HL-60 (cell line): Measurements from ENCODE around the gene KIF2C.
A peak's percentile ranks its signal among the peaks of the same experiment; 100 is the strongest.

Source experiments
- DNase-seq, 2 experiments: peaks; one replicate each; pipeline ENCODE4 v3.0.0-alpha.2; 2010 to 2020; ENCODE audit warnings: low read depth in 1 of 2, low spot score in 1 of 2
- H3K27ac ChIP-seq: fragments of 250-450 bp; sonication (Bioruptor Pico); replicated peaks from 2 replicates; pipeline ENCODE4 v1.5.1; 2020; ENCODE audit warnings: mild to moderate bottlenecking, moderate library complexity
- H3K27me3 ChIP-seq: fragments of 250-450 bp; sonication (Bioruptor Pico); 2 replicates; pipeline ENCODE4 v1.5.1; 2021; ENCODE audit warnings: mild to moderate bottlenecking, moderate library complexity; ENCODE audit not compliant: insufficient read depth, poor library complexity, severe bottlenecking
- H3K4me3 ChIP-seq: replicated peaks from 2 replicates; pipeline ENCODE4 v1.5.1; 2011; ENCODE audit warnings: mild to moderate bottlenecking, control low read depth, low read length; ENCODE audit not compliant: insufficient read depth
- CTCF ChIP-seq: IDR thresholded peaks from one replicate; pipeline ENCODE4 v1.5.1; 2011; ENCODE audit warnings: low read length, control low read depth, inconsistent platforms; ENCODE audit not compliant: insufficient read depth
- GABPA ChIP-seq: IDR thresholded peaks from 2 replicates; pipeline ENCODE4 v1.6.1; 2012; ENCODE audit warnings: low read depth
- POLR2AphosphoS5 ChIP-seq: IDR thresholded peaks from 2 replicates; pipeline ENCODE4 v1.6.1; 2012; ENCODE audit warnings: low read depth
- REST ChIP-seq: IDR thresholded peaks from 2 replicates; pipeline ENCODE4 v1.6.1; 2012; ENCODE audit warnings: low read depth; ENCODE audit not compliant: insufficient replicate concordance
- SPI1 ChIP-seq: IDR thresholded peaks from 2 replicates; pipeline ENCODE4 v1.6.1; 2012; ENCODE audit warnings: low read depth, mild to moderate bottlenecking, borderline replicate concordance
- long read RNA-seq: library from polyadenylated mRNA; unstranded; transcript quantifications from one replicate; pipeline ENCODE4 v2.0.0, GENCODE V29; 2020

KIF2C gene
- long read RNA-seq, transcript KIF2C-202 (21 exons, 2,879 nt) = major isoform, 1,086 of 1,255 reads
- long read RNA-seq, partial matches to known transcripts = 54 of 1,255 reads
- long read RNA-seq, other reads (novel, unspliced or antisense) = 115 of 1,255 reads

DNA sequence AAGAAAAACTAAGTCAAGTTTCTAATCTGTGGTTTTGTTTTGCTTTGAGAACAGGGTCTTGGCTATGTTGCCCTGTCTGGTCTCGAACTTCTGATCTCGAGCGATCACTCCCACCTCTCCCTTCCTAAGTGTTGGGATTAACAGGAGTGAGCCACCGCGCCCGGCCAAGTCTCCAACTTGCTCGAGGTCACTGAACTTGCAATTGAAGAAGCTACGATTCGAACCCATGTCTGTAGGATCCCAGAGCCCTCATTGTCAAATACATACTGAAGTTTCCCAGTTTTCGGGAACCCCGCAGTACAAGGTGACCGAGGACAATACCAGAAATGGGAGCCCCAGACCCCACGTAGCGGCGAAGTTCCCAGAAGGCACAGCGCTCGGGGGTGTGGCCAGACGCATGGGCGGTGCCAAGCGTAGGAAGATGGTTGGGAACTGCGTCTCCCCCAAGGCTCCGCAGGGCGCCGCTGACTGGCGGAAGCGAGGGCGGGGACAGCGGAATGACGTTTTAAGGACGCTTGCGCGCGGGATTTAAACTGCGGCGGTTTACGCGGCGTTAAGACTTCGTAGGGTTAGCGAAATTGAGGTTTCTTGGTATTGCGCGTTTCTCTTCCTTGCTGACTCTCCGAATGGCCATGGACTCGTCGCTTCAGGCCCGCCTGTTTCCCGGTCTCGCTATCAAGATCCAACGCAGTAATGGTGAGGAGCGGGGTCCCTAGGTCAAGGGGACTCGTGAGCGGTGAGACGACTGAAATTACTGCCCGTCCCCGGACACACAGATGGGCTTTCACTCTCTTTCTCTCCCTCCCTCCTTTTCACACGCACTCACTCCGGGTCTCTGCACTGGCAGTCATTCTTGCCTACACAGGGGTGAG, at the start of gene KIF2C:
Gene KIF2C, plus strand, starts transcription at position 531 of the 872 bp plus-strand sequence. Its CDS starts 96 bp downstream, at position 627.
- Histone ChIP-seq H3K27me3 (no peaks in the 10 kb centered on the region), H3K27ac (peak within 1 kb of the TSS; percentile 77), H3K4me3 (peak within 1 kb of the TSS; percentile 70)
- TF ChIP-seq CTCF (no peak), POLR2AphosphoS5 (peak; percentile 92)
- peak; percentile 95 to 98 for DNase-seq

GRCh38 chr1:44693159-44693558, 46.5 kb upstream of the KIF2C start:
- H3K27ac ChIP-seq = no peak overlapping the region
- no peaks in the 10 kb centered on the region for H3K27me3 ChIP-seq
- H3K4me3 ChIP-seq = no peak overlapping the region
- TF ChIP-seq POLR2AphosphoS5 (no peak), GABPA (no peak), SPI1 (peak; percentile 54; the same call in 1 of the 2 replicates)
- peak in 1 of 2 experiments; percentile 34 for DNase-seq

DNA sequence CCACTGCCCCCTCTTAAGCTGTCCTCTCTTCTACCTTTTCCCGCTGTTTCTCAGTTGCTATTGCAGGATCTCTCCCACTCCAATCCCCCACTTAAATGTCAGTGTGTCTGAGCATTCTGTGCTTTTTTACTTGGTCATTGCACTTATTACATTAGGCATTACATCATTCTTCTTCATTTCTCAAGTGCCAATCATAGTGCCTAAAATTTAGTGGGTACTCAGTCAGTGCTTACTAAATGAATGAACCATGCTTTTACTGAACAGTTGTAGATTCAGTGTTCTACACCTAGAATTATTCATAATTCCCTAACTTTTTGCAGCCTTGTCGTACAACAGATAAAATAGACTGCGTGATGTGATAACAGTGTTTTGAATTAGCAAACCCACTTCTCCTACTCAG, 45.7 kb upstream of the KIF2C start:
- no peak for TF ChIP-seq REST
- no peak for TF ChIP-seq POLR2AphosphoS5
- no peak for TF ChIP-seq GABPA
- no peak for TF ChIP-seq CTCF
- TF ChIP-seq SPI1 = no peak
- H3K27me3 ChIP-seq = no peaks in the 10 kb centered on the region
- no peak overlapping the region for H3K4me3 ChIP-seq
- no peak for DNase-seq
- no peak overlapping the region for H3K27ac ChIP-seq

DNA sequence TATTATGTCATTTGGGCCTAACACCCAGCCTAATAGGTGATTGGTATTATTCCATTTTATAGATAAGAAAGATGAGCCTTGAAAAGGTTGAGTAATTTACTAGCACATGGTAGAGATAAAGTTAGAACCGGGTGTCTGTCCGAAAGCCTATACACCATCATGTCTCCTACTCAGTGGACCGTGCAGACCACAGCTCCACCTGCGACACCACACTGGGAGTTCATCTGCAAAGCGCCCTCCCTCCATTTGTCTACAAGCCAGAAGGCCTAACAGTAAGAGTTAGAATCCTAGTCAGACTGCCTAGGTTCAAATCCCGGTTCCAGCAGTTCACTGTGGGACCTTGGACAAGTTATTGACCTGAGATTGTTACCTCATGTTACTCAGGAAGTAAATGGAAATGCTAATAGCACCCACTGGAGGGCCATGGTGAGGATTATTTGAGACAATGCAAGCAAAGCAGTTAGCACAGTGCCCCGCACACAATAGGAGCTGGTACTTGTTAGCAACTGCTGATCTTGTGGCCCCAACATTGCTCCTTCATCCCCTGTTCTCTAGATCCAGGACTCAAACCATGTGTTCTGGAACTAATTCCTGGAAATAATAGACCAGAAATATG, 44.7 kb upstream of the KIF2C start:
- H3K4me3 ChIP-seq = no peak overlapping the region
- no peak for TF ChIP-seq SPI1
- no peaks in the 10 kb centered on the region for H3K27me3 ChIP-seq
- no peak overlapping the region for H3K27ac ChIP-seq
- no peak for DNase-seq

- DNase-seq = no peak
- TF ChIP-seq REST (no peak), SPI1 (no peak), CTCF (no peak), GABPA (no peak), POLR2AphosphoS5 (no peak)
- H3K4me3 ChIP-seq = no peak overlapping the region
- H3K27ac ChIP-seq = no peak overlapping the region
- H3K27me3 ChIP-seq = no peaks in the 10 kb centered on the region
Measured at GRCh38 chr1:44695671-44696070, 44.0 kb upstream of the KIF2C start.
